Measurements from ENCODE around the gene SCAP. TPM values are rescaled to one million over a fixed set of nuclear protein-coding genes. Genes with fewer than 3 reads are reported as not detected.

Gene SCAP
- total RNA-seq, 1 donor from 2014 or later, result 137 TPM

Other genes with a start within 250 kb of the SCAP start
- gene KIF9, start 193.1 kb downstream of the SCAP start, total RNA-seq, result 12.0 TPM
- gene KLHL18, start 193.0 kb downstream of the SCAP start, total RNA-seq, result 32.4 TPM
- 58.2 TPM for gene PTPN23, start 94.9 kb downstream of the SCAP start, total RNA-seq
- 23.8 TPM for gene ELP6, start 37.8 kb upstream of the SCAP start, total RNA-seq
- 0.58 TPM for gene CSPG5, start 102.9 kb upstream of the SCAP start, total RNA-seq

Data from mucosa of gallbladder (tissue), 1 donor.